OCI-LY7 (cell line): ENCODE measurements around the gene CALY. TPM values are rescaled to one million over a fixed set of nuclear protein-coding genes. Genes with fewer than 3 reads are reported as not detected.

ENCODE experiments used
- BruUV-seq: library from RNA; stranded (reverse); fragments of 400-500 nt; replicated peaks from 2 replicates; lab custom pipeline; 2021; lab: Mats Ljungman, UMichigan
- CTCF ChIA-PET: fragments of 300-600 bp; sonication (Branson Sonifier 250); formaldehyde crosslinking; loops from one replicate; lab custom pipeline; 2022; ENCODE audit warnings: antibody characterized with exemption; ENCODE audit not compliant: unreplicated experiment; lab: Charles Lee
- POLR2A ChIA-PET: fragments of 300-600 bp; sonication (Branson Sonifier 250); formaldehyde crosslinking; loops from one replicate; lab custom pipeline; 2022; ENCODE audit warnings: antibody characterized with exemption; lab: Charles Lee
- DNase-seq: peaks from one replicate; pipeline ENCODE4 v3.0.0-alpha.2; 2015; ENCODE audit warnings: low spot score
- H2AFZ ChIP-seq: fragments of 200-600 bp; sonication (generic), shearing (Covaris generic); 2 replicates; pipeline ENCODE4 v1.6.1; 2014; ENCODE audit warnings: mild to moderate bottlenecking, antibody characterized with exemption, low read length, moderate library complexity
- H3K27ac ChIP-seq: fragments of 200-600 bp; sonication (generic); 2 replicates; pipeline ENCODE4 v1.5.1; 2014; ENCODE audit warnings: mixed run types, low read depth, mild to moderate bottlenecking, moderate library complexity, low read length, inconsistent platforms; ENCODE audit not compliant: poor library complexity, severe bottlenecking
- H3K36me3 ChIP-seq: fragments of 200-600 bp; sonication (generic); 2 replicates; pipeline ENCODE4 v1.6.1; 2014; ENCODE audit warnings: mild to moderate bottlenecking, antibody characterized with exemption, low read length, moderate library complexity, mixed read lengths; ENCODE audit not compliant: insufficient read depth
- H3K4me1 ChIP-seq: fragments of 200-600 bp; sonication (generic); 2 replicates; pipeline ENCODE4 v1.5.1; 2014; ENCODE audit warnings: mild to moderate bottlenecking, low read length; ENCODE audit not compliant: insufficient read depth, poor library complexity, severe bottlenecking
- H3K4me2 ChIP-seq: fragments of 200-600 bp; sonication (generic); 2 replicates; pipeline ENCODE4 v1.6.1; 2014; ENCODE audit warnings: mild to moderate bottlenecking, low read length
- H3K4me3 ChIP-seq: fragments of 200-600 bp; sonication (generic); 2 replicates; pipeline ENCODE4 v1.5.1; 2014; ENCODE audit warnings: mild to moderate bottlenecking, low read depth, low read length; ENCODE audit not compliant: poor library complexity, severe bottlenecking
- H3K79me2 ChIP-seq: fragments of 200-600 bp; sonication (generic); 2 replicates; pipeline ENCODE4 v1.6.1; 2016; ENCODE audit warnings: low read depth, mild to moderate bottlenecking, low read length, moderate library complexity, mixed read lengths; ENCODE audit not compliant: insufficient read depth
- H3K9me2 ChIP-seq: fragments of 200-600 bp; sonication (generic); 2 replicates; pipeline ENCODE4 v1.6.1; 2016; ENCODE audit warnings: mild to moderate bottlenecking, low read length, mixed read lengths; ENCODE audit not compliant: insufficient read depth
- H3K9me3 ChIP-seq: fragments of 200-600 bp; sonication (generic); 2 replicates; pipeline ENCODE4 v1.6.1; 2014; ENCODE audit warnings: mild to moderate bottlenecking, mixed run types, low read length, mixed read lengths
- H4K20me1 ChIP-seq: fragments of 200-600 bp; sonication (generic); 2 replicates; pipeline ENCODE4 v1.6.1; 2014; ENCODE audit warnings: mild to moderate bottlenecking, antibody characterized with exemption, low read length, moderate library complexity, mixed read lengths; ENCODE audit not compliant: insufficient read depth
- CTCF ChIP-seq: fragments of 200-600 bp; sonication (generic); conservative IDR thresholded peaks from 2 replicates; pipeline ENCODE4 v1.5.1; 2014; ENCODE audit warnings: mild to moderate bottlenecking, antibody characterized with exemption, low read length, moderate library complexity, mixed read lengths
- EZH2phosphoT487 ChIP-seq: fragments of 200-600 bp; sonication (generic); IDR thresholded peaks from 2 replicates; pipeline ENCODE4 v1.6.1; 2018; ENCODE audit warnings: low read depth, borderline replicate concordance, mild to moderate bottlenecking, mixed run types, antibody characterized with exemption, low read length, moderate library complexity, mixed read lengths
- intact Hi-C: fragments of 100-400 bp; cut with micrococcal nuclease; formaldehyde crosslinking; loops from one replicate; pipeline ENCODE4 v1.10.0; 2022; ENCODE audit not compliant: unreplicated experiment
- total RNA-seq, 2 experiments: library from RNA; depleted of rRNA in 1 of 2; stranded (reverse); fragments of >200 nt in 1 of 2; shearing (Covaris generic) in 1 of 2; gene quantifications; 2 replicates each; pipeline ENCODE4 v1.2.3, GENCODE V29; 2014 to 2022

Gene CALY
- total RNA-seq, 2 experiments from 2014 or later: not detected

GRCh38 chr10:133357285-133358161, 20.8 kb upstream of the CALY start, which contains the start of gene FUOM:
Gene FUOM (minus strand): TSS chr10:133358019. CDS start chr10:133358007, 12 bp downstream.
- CTCF ChIA-PET: no interaction called here
- Histone ChIP-seq H3K4me1 (peaks cover 7% of the 10 kb centered on the region), H4K20me1 (no peaks in the 10 kb centered on the region), H3K36me3 (0 out of 2 replicates have a peak, but pooled peaks cover 2% of the 10 kb centered on the region), H3K9me2 (no peaks in the 10 kb centered on the region), H3K4me3 (peak within 1 kb of the TSS; percentile 76), H2AFZ (0 out of 2 replicates have a peak within 1 kb of the TSS, but pooled peaks have one; percentile 28), H3K4me2 (peak within 1 kb of the TSS; percentile 80), H3K9me3 (no peaks in the 10 kb centered on the region), H3K27ac (no peak within 1 kb of the TSS), H3K79me2 (no peaks in the 10 kb centered on the region)
- TF ChIP-seq CTCF (0 out of 2 replicates have a peak, but pooled peaks have one; percentile 23), EZH2phosphoT487 (no peak)
- intact Hi-C loops: loop anchor here (2.0 kb wide), 1 partner anchor 31 kb away; no protein-coding TSS in a partner anchor
- peak; percentile 84 for DNase-seq
- POLR2A ChIA-PET: interaction anchor here (0.6 to 0.8 kb wide), 3 partner anchors 26 to 55 kb away, joined by 3 read pairs; no protein-coding TSS in a partner anchor
- BruUV-seq: no TSS peak

GRCh38 chr10:133356549-133357284, 20.0 kb upstream of the CALY start:
- Histone ChIP-seq H2AFZ (no peak overlapping the region), H3K36me3 (no peaks in the 10 kb centered on the region), H4K20me1 (no peaks in the 10 kb centered on the region), H3K4me1 (peaks cover 7% of the 10 kb centered on the region), H3K4me3 (peak overlapping the region; percentile 76), H3K9me3 (no peaks in the 10 kb centered on the region), H3K4me2 (peak overlapping the region; percentile 80), H3K9me2 (no peaks in the 10 kb centered on the region), H3K27ac (no peak overlapping the region), H3K79me2 (no peaks in the 10 kb centered on the region)
- intact Hi-C loops: no loop called here
- no TSS peak for BruUV-seq
- TF ChIP-seq EZH2phosphoT487: no peak
- ChIA-PET POLR2A (interaction anchor here (0.6 to 0.7 kb wide), 4 partner anchors 17 to 1023 kb away, joined by 3 to 9 read pairs (median 4); no protein-coding TSS in a partner anchor), CTCF (no interaction called here)
- no peak for DNase-seq

GRCh38 chr10:133355991-133356390, 19.3 kb upstream of the CALY start:
- no peaks in the 10 kb centered on the region for H4K20me1 ChIP-seq
- no peak overlapping the region for H3K27ac ChIP-seq
- no peaks in the 10 kb centered on the region for H3K79me2 ChIP-seq
- peaks cover 7% of the 10 kb centered on the region for H3K4me1 ChIP-seq
- no peaks in the 10 kb centered on the region for H3K9me3 ChIP-seq
- H3K4me3 ChIP-seq: no peak overlapping the region
- H3K9me2 ChIP-seq: no peaks in the 10 kb centered on the region
- ChIA-PET CTCF (no interaction called here), POLR2A (interaction anchor here (0.6 kb wide), 2 partner anchors 18 to 40 kb away, joined by 3 to 9 read pairs; no protein-coding TSS in a partner anchor)
- no peaks in the 10 kb centered on the region for H3K36me3 ChIP-seq
- H3K4me2 ChIP-seq: no peak overlapping the region
- intact Hi-C loops: no loop called here
- no TSS peak for BruUV-seq
- no peak for DNase-seq
- no peak for TF ChIP-seq CTCF
- TF ChIP-seq EZH2phosphoT487: no peak
- no peak overlapping the region for H2AFZ ChIP-seq
